NCI-H1694 (cell line): ENCODE data around the gene PRSS23.

Experiments
- DNase-seq: peaks from one replicate; lab custom pipeline; 2025; lab: John Stamatoyannopoulos, UW

Gene PRSS23

DNA sequence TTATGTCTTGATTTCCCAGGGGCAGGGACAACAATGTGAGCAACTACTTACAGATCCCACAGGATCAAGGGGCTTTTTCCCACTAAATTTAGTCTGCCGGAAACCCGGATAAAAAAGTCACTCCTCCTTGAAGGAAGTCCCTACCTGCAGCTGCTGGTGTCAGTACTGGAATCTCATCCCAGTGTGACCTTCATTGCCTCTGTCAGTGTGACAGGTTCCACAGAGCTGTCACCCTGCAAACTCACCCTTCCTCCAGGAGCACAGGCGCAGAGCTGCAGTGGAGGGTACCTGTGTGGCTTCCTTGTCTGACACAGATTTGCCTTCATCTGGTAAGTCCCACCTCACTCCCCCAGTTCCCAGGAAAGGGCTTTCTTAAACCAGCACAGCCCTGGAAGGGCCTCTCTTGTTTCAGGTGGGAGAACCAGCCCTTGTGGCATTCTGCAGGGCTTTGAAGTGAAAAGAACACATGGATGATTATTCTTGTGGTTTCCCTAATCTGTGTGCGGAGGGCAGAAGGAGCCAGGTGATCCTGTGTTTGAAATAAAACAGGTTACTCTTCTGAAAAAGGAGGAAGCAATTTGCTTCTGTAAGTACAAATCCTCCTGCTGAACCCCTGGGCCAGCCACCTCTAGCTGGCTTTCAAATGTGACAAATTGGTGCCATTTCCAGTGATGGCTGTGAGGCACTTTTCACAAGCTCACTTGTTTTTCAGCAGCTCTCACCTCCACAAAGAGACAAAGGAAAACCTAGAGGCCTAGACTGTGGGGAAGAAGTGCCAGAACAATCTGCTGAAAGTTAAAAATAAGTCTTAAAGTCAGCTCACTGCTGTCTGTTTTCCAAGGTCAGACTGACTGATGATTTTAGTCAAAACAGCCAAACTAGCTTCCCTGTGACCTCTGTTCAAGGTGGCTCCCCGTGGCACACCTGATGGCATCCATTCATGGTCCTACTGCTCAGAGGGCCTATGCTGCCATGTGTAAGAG lies 9.2 kb upstream of the PRSS23 start:
- no peak for DNase-seq

DNA sequence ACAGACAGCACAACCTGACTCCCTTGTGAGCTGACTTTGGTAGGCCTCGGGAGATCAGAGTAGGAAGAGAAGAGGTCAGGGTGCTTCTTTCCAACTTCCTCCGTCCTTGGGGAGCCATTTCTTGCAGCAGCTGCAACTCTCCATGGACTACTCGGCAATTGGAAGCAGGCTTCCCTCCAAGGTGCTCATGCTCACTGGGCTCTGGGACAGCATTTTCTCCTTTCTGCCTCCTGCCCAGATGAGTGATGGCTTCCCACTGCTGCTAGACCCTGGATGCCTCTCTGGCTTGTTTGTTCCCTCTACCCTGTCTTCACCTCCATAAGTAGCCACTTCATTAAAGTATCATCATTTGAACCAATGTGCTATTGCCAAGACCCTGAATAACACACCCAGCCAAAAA lies 8.2 kb upstream of the PRSS23 start:
- DNase-seq: no peak

DNA sequence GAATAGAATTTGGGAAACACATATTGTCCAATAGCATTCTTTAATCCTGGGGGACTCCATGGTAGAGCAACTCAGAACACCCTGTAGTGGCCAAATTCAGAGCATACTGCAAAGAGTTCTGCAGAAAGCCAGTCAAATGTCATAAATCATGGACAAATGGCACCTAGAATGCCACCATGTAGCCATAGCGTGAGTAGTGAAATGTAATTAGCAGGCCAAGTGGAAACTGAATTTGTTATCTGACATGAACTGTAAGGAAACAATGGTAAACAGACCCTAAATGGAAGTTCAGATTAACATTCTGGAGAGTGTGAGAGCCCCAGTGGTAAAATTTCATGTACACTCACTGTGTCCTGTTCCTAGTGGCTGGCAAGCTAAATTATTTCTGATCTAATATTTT lies 7.0 kb upstream of the PRSS23 start:
- DNase-seq: no peak

DNA sequence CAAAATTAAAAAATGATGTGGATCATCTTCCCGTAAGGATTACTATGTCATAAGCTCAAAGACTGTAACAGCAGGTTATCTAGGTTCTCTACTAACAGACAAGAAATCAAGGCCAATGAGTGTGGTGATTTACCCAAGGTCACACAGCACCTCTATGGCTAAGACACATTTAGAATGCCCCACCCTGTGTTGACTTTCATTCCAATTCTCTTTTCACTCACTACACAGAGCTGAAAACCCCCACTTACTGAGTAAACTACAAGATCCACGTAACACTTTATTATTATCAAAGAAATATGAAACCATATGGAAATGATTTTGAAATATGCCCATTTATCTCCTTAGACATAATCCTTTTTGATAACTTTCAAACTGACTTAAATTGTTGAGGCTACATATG lies 4.8 kb upstream of the PRSS23 start:
- no peak for DNase-seq

DNA sequence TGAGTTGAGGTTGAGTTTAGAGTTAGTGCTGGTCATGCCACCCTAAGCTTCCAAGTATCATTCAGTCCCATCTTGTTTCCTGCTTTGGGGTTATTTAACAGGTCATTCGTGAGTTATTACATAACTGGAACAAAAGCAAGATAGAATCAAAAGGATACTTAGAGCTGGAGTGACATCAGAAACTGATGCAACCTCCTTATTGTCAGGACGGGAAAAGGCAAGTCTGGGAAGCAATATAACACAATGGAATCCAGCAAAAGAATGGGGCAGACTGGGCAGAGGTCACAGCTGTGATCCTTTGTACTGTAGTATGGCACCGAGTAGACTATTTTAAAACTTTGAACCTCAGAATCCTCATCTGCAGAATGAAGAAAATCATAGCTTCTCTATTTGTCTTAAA lies 4.4 kb upstream of the PRSS23 start:
- DNase-seq: no peak

DNA sequence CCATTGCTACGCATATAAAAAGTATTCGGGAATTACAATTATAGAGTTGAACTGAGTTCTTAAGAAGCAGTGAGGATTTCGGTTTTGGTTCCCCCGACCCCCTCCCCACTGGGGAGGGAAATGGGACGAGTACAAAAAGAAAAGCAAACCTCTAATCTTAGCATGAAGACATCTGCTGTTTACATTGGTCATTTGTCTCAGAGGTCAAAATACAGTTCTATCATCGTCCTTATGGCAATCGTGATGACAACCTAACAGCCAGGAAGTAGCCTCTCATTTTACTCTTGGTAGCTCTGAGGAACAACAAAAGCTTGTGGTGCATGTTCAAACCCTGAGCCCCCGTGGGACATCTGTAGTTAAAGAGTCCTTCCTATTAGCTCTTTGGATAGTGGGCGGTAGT lies 3.2 kb upstream of the PRSS23 start:
- no peak for DNase-seq

DNA sequence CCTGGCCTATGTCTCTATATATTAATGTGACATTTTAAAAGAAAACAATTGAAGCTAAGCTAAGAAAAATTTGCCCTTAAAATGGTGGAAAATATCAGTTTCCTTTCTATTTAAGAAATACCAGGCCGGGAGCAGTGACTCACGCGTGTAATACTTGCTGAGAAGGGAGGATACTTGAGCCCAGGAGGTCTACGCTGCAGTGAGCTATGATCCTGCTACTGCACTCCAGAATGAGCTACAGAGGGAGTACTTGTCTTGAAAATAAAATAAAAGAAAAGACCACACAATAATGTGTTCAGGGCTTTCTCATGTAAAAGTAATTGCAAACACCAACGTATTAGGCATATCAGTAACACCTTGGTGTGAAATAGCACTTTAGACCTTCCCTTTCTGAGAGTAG lies 1.4 kb upstream of the PRSS23 start:
- no peak for DNase-seq

DNA sequence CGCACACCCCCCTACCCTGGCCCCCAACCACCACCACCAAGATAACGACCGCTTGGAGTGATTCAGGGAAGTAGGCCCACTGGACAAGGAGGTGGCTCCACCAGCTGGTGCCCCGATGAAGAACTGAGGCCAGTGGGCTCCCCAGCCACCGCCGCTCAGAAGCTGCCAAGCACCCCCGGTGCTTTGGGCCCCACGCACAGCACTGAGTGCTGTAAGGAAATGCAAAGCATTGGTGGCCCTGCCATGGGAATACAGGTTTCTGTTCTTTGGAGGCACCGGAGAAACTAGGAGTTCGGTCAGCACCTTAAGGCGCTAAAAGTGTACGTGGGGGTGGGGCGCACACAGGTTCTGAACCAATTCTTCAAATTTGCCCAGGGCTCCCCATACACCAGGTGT lies 664 bp upstream of the PRSS23 start:
- no peak for DNase-seq

DNA sequence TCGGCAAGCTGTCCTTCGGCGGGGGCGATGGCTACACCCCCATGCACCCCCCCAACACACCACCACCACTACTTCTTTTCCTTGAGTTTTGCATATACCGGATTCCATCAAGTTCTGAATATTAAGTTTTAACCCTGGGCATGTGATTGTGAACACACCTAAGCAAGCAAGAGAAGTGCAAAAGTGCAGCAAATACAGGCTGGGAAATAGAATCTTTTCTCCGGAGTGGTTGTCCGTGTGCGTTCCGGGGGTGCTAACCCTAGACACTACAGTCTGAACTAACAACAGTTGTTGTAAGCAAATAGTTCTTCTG lies 574 bp downstream of the PRSS23 start:
- no peak for DNase-seq

DNA sequence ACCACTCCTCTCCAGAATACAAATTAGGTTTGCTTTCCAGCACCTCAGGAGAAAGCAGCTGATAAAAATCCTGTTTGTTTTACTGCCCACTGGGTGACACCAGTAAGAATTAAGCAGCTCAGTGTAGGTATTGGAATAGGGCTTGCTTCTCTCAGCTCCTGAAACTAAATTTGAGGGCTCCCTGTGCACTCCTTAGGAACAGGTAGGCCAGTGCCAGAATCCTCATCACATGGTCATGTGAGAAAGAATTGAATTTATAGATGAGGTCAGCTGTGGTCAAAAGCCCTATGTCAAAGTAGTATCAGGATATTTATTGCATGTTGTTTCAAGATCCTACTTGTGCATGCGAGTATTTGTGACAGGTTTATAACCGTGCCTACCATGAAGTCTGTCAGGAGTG lies 1.0 kb downstream of the PRSS23 start:
- no peak for DNase-seq

DNA sequence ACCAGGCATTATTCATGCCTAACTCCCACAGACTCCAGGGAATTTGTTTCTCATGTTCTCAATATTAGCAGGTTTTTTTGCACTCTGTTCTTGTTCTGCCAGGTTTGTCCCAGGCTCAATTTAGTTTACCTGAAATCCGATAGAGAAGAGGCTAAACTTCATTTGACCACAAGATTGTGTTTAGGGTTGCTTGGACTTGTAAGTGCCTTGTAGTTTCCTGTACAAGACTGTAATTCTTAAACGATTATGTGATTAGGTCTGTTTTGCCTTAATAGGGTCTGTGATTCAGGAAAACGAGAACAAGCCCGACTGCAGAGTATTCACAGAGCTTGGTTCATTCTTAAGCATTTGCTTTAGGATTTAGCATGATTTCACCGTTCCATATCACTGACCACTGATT lies 1.8 kb downstream of the PRSS23 start:
- DNase-seq: no peak

DNA sequence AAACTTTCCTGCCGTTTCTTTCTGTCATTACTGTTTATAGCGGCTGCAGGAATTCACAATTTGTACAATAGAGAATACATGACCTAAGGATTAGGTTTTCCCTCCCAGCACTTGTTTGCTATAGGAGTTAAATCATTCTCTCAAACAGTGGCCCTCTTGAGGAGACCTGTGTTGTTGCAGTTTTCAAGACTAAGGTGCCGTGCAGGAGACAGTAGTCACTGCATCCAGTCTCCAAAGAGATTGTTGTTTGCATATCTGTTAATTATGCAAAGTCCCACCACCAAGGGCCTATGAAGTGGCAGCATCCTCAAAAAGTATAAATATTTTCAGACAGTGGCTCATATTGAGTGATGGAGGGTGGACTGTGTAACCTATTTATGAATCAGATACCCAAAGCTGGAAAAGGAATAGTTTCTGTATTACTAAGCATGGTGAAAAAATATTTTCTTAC lies 2.3 kb downstream of the PRSS23 start:
- peak; percentile 15 for DNase-seq

DNA sequence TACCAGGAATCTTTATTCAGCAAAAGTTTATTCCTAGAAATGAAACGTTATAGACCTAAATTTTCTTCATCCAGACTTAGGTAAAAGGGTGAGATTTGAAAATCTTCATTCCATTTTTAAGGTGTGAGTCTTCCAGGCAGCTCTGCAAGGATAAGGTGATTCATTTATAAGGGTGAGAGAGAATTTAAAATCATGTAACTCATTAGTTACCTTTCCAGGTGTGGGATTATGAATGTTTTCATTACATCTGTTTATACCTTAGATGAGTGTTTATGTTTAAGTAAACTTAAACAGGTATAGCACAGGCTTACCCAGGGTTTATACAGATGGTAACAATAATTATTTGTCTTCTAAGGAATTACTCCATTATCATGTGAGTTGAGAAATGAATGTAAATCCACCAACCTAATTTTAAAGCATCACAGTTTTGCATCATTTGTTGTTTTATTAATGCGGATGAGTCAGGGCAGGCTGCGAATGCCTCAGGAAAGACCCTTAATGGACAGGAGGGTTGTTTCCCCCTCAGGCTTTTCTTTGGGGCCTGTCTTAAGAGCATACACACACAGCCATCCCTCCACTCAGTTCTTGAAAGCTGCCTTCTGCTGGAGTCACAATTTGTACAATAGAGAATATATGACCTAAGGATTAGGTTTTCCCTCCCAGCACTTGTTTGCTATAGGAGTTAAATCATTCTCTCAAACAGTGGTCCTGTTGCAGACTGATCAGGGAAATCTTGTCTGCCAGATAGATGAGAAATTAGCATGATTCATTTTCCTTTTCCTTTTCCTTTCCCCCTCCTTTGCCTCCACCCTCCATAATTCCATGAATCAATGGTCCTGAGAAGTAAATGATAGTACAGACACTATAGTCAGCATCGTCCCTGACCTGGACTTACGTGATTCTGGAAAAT lies 3.0 kb downstream of the PRSS23 start:
- no peak for DNase-seq

DNA sequence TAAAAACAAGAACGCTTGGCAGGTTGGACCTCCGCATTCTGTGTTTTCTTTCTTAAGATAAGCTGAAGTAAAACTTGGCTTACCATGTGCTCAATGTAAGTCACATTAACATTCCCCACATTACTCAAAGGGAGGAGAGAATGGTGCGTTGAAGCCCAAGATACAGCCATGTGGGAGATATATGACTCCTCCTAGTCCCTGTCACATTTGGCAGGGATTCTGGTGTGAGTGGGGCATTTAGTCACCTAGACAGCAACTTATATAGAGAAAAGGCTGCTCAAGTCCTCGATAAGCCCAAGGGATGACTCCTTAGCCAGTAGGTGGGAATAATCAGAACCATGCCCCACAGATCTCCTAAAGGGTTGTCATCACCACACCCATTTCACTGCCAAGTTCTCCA lies 4.6 kb downstream of the PRSS23 start:
- DNase-seq: no peak

DNA sequence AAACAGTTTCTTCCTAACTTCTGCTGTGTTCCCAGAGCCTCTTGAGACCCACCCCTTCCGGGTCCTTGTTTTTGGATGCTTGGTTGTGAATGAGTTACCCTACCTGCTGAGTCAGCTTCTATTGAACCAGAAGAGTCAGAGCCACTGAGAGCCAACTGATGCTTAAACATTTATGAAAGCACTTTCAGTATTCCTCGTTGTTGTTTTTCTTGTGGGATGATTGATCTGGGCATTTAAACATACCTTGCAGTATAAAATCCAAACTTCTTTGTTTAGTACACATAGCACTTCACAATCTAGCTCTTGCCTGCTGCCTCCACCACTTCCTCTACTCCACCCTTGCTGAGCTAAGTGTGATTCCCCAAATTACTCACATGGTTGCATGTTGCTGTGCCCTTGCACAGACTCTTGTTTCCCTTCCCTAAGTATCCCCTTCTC lies 5.5 kb downstream of the PRSS23 start:
- no peak for DNase-seq

DNA sequence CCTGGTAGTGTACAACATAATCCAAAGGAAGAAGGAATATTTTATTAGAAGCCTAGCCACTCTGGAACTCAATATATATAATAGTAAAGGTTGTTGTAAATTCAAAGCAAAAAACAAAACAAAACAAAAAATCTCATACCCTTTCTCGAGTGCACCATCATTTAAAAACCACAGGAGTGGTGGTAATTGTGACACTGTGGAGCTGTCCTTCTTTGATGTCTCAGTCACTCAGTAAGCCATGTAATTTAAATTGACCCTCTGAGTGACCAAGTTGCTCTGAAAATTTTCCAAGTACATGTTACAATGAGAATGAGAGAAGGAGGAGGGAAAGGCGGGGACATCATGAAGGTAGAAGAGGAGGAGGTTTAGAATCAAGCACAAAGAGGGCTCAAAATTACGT lies 6.6 kb downstream of the PRSS23 start:
- no peak for DNase-seq

DNA sequence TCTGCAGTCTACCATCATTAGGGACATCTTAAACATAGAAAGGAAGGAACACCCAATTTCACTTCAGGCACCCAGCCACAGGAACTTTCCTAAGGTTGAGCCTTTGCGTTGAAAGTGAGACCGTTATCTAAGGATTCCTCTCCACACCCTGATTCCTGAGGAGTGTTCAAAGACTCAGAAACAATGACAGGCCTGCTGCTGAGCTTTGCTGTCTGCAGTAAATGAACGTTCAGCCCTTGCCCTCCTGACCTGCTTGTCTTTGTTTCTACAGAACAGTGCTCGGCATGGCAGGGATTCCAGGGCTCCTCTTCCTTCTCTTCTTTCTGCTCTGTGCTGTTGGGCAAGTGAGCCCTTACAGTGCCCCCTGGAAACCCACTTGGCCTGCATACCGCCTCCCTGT lies 7.0 kb downstream of the PRSS23 start:
- DNase-seq: no peak

DNA sequence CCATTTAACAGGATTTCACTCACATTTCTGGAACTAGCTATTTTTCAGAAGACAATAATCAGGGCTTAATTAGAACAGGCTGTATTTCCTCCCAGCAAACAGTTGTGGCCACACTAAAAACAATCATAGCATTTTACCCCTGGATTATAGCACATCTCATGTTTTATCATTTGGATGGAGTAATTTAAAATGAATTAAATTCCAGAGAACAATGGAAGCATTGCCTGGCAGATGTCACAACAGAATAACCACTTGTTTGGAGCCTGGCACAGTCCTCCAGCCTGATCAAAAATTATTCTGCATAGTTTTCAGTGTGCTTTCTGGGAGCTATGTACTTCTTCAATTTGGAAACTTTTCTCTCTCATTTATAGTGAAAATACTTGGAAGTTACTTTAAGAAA lies 9.2 kb downstream of the PRSS23 start:
- DNase-seq: no peak

DNA sequence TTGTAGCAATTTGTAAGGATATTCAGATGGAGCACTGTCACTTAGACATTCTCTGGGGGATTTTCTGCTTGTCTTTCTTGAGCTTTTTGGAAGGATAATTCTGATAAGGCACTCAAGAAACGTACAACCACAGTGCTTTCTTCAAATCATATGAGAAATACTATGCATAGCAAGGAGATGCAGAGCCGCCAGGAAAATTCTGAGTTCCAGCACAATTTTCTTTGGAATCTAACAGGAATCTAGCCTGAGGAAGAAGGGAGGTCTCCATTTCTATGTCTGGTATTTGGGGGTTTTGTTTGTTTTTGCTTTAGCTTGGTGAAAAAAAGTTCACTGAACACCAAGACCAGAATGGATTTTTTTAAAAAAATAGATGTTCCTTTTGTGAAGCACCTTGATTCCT lies 9.9 kb downstream of the PRSS23 start:
- no peak for DNase-seq

DNA sequence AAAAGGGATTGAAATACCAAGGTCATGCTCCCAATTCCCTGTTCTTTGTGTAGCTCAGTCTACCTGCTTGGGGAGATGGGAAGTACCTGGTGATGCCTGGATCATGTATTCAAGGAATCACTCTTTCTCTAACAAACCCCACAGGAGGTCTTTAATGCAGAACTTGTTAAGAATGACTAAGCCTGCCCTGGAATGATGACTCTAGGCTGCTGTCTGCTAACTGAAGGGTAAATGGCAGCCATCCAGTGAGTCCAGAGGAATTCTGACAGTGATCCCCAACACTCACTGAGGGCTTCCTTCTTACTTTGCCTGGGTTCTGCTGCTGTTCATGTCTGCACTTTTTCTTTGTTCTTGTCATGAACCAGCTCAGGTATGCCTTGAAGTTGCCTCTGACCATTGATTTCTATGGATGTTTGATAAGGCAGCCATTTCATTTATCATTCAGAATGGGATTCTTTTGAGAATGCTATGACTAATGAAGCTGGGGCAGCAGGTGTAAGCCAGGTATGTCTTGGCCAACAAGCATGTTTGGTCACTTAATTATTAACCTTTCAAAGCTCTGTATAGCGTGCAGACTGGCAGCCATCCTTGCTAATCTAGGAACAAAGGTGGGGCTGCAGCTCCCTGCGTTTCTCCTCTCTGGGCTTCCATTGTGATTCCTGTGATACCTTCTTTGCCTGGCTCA lies 11.4 kb downstream of the PRSS23 start:
- DNase-seq: no peak

DNA sequence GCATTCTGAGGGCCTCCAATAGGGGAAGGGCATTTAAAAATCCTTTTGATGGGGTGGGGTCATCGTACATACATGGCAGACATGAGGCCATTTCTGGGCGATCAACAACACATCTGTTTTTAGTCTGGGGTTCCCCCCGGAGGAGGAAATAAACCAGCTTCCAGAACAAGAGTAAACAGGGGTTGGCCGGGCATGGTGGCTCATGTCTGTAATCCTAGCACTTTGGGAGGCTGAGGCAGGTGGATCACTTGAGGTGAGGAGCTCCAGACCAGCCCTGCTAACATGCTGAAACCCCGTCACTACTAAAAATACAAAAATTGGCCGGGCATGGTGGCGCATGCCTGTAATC lies 12.0 kb downstream of the PRSS23 start:
- DNase-seq: no peak

DNA sequence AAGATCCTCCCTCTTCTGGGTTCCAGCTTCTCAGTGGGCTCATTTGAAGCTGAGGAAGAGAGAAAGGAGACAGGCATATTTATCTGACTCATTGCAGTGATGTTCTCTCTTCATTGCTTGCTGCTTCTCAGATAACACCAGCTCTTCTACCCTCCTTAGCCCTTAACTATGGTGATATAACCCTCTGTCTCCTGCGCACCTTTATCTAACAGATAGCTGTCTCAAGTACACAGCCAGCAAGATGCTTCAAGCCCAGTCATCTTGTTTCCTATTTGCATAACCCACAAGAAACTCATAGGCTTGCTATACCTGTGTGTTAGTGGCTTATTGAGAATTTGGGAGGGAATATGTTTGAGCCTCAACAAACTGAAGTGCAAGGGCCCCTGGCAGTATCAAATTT lies 12.6 kb downstream of the PRSS23 start:
- DNase-seq: no peak

DNA sequence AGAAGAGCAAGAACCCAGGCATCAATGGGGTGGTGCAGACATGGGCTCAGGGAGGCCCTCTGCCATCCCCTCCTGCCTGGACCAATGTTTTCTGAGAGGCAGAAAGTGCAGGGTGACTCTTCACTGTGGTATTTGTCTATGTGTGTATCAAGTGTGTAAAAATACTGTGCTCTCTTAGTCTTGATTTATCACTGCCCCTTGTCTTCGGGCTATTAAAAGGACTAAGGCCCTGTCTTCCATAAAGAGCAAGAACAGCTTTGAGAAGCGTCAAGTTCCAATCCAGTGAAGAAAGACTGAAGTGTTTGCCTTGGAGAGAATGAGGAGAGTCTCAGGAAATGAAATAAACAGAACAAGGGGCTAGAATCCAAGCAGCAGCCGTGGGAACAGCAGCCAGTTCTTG lies 14.4 kb downstream of the PRSS23 start:
- DNase-seq: no peak
